Measurements from ENCODE around the gene NACC1.

GRCh38 chr19:13139633-13140311, 21.7 kb downstream of the NACC1 start:
- no peak for TF ChIP-seq CTCF (IDR thresholded peaks at IDR 0.05; ENCODE audit: borderline replicate concordance, extremely low read depth, low read length, poor library complexity, severe bottlenecking)
- no peak for TF ChIP-seq EZH2 (IDR thresholded peaks at IDR 0.05; ENCODE audit: borderline replicate concordance, low read depth, low read length, severe bottlenecking)

Data from DND-41 (cell line).